Upper lobe of right lung (tissue), 1 donor: ENCODE data around the gene NMNAT2. TPM values are rescaled to one million over a fixed set of nuclear protein-coding genes. Genes with fewer than 3 reads are reported as not detected.
A peak's percentile ranks its signal among the peaks of the same experiment; 100 is the strongest.
"Not testable (repeated sequence)": the region's sequence is repeated elsewhere in the genome, so short reads cannot be mapped to it uniquely, and the experiment has no call there.

ENCODE experiments used
- ATAC-seq: fragments of 200-7000 bp; cut with Tn5 transposase; one replicate; pipeline ENCODE4 v1.9.1; 2020; ENCODE audit warnings: mild to moderate bottlenecking, moderate library complexity
- DNase-seq: peaks from one replicate; pipeline ENCODE4 v3.0.0-alpha.2; 2020
- H3K27ac ChIP-seq: fragments of 200-600 bp; one replicate; pipeline ENCODE4 v1.8.0; 2022
- H3K27me3 ChIP-seq: fragments of 200-600 bp; one replicate; pipeline ENCODE4 v1.8.0; 2022; ENCODE audit warnings: mild to moderate bottlenecking
- H3K36me3 ChIP-seq: fragments of 200-600 bp; one replicate; pipeline ENCODE4 v1.8.0; 2022
- H3K4me1 ChIP-seq: fragments of 200-600 bp; one replicate; pipeline ENCODE4 v1.8.0; 2022
- H3K4me3 ChIP-seq: fragments of 200-600 bp; one replicate; pipeline ENCODE4 v1.8.0; 2022; ENCODE audit warnings: mild to moderate bottlenecking
- H3K9me3 ChIP-seq: fragments of 200-600 bp; one replicate; pipeline ENCODE4 v1.8.0; 2022
- intact Hi-C: fragments of 100-400 bp; cut with DNase I; formaldehyde crosslinking; loops from one replicate; pipeline ENCODE4 v1.11.0; 2022
- total RNA-seq: library from RNA; stranded (reverse); fragmentation: NEBNext Ultra II Directional; extraction: Animal tissue kit (Norgen Biotek cat#: 25700); gene quantifications from one replicate; pipeline ENCODE4 v1.2.1, GENCODE V29; 2021
- TF ChIP-seq, protein P1 (sequence below): fragments of 200-600 bp; IDR thresholded peaks from one replicate; pipeline ENCODE4 v1.8.0; 2022; ENCODE audit warnings: antibody characterized with exemption
- donor health status: DM: no; HTN: yes; CAD: no; lungs with severe emphysema.

NMNAT2 gene
- total RNA-seq, 1 donor from 2014 or later, result 0.38 TPM

DNA sequence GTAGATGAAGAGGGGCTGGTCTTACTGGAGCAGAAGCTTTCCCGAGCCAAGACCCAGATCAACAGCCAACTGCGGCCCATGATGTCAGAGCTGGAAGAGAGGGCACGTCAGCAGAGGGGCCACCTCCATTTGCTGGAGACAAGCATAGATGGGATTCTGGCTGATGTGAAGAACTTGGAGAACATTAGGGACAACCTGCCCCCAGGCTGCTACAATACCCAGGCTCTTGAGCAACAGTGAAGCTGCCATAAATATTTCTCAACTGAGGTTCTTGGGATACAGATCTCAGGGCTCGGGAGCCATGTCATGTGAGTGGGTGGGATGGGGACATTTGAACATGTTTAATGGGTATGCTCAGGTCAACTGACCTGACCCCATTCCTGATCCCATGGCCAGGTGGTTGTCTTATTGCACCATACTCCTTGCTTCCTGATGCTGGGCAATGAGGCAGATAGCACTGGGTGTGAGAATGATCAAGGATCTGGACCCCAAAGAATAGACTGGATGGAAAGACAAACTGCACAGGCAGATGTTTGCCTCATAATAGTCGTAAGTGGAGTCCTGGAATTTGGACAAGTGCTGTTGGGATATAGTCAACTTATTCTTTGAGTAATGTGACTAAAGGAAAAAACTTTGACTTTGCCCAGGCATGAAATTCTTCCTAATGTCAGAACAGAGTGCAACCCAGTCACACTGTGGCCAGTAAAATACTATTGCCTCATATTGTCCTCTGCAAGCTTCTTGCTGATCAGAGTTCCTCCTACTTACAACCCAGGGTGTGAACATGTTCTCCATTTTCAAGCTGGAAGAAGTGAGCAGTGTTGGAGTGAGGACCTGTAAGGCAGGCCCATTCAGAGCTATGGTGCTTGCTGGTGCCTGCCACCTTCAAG lies 174.8 kb downstream of the NMNAT2 start:
- TF ChIP-seq, protein P1, sequence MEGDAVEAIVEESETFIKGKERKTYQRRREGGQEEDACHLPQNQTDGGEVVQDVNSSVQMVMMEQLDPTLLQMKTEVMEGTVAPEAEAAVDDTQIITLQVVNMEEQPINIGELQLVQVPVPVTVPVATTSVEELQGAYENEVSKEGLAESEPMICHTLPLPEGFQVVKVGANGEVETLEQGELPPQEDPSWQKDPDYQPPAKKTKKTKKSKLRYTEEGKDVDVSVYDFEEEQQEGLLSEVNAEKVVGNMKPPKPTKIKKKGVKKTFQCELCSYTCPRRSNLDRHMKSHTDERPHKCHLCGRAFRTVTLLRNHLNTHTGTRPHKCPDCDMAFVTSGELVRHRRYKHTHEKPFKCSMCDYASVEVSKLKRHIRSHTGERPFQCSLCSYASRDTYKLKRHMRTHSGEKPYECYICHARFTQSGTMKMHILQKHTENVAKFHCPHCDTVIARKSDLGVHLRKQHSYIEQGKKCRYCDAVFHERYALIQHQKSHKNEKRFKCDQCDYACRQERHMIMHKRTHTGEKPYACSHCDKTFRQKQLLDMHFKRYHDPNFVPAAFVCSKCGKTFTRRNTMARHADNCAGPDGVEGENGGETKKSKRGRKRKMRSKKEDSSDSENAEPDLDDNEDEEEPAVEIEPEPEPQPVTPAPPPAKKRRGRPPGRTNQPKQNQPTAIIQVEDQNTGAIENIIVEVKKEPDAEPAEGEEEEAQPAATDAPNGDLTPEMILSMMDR, result no peak
- no peaks in the 10 kb centered on the region for H3K27me3 ChIP-seq
- ATAC-seq (peak; percentile 89), DNase-seq (no peak)
- no peak overlapping the region for H3K4me3 ChIP-seq
- H3K27ac ChIP-seq, result peak overlapping the region; percentile 76
- H3K36me3 ChIP-seq, result no peaks in the 10 kb centered on the region
- intact Hi-C loops, result no loop called here
- peaks cover 31% of the 10 kb centered on the region for H3K4me1 ChIP-seq
- no peaks in the 10 kb centered on the region for H3K9me3 ChIP-seq

DNA sequence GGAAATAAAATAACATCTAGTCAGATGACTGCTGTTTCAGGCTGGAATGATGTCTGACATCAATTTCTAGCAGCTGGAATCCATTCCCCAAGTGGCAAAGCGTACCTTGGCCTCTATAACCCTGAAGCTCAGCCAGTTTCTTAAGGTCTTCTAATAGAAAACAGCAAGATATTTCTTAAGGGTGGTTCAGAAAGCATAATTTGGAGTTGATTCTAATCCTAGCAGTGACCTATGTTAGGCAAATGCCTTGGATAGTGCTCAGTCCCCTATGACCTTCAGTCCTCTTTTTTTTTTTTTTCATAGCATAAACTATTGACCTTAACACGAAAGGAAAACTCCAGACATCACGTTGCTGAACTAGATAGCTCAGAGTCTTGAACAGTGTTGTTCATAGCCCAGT lies 175.6 kb downstream of the NMNAT2 start:
- H3K36me3 ChIP-seq, result no peaks in the 10 kb centered on the region
- no peak overlapping the region for H3K4me3 ChIP-seq
- intact Hi-C loops, result no loop called here
- TF ChIP-seq, protein P1, result no peak
- H3K27me3 ChIP-seq, result no peaks in the 10 kb centered on the region
- no peak for DNase-seq
- H3K27ac ChIP-seq, result peak overlapping the region; percentile 76
- peaks cover 36% of the 10 kb centered on the region for H3K4me1 ChIP-seq
- no peak for ATAC-seq
- H3K9me3 ChIP-seq, result no peaks in the 10 kb centered on the region

DNA sequence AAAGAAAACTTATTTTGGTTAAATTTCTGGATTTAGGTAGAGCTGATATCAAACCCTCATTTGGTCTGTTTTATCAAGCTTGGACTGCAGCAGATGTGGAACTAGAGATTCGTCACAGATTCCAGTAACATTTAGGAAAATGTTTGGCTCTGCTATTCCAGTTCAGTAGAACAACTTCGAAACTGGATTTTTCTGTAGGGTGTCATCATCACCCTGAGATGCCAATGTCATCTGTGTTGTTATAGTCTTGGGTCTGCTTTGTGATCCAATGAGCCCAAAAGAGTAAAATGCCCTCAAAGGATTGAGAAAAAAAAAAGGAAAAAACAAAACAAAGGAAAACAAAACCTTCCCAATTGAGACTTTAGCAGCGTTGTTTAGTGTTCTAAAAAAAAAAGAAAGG lies 176.7 kb downstream of the NMNAT2 start:
- H3K4me3 ChIP-seq, result no peak overlapping the region
- H3K27ac ChIP-seq, result peak overlapping the region; percentile 76
- no peaks in the 10 kb centered on the region for H3K36me3 ChIP-seq
- no peak for DNase-seq
- no peak for ATAC-seq
- no peaks in the 10 kb centered on the region for H3K9me3 ChIP-seq
- TF ChIP-seq, protein P1, result no peak
- H3K27me3 ChIP-seq, result no peaks in the 10 kb centered on the region
- intact Hi-C loops, result no loop called here
- peaks cover 36% of the 10 kb centered on the region for H3K4me1 ChIP-seq

DNA sequence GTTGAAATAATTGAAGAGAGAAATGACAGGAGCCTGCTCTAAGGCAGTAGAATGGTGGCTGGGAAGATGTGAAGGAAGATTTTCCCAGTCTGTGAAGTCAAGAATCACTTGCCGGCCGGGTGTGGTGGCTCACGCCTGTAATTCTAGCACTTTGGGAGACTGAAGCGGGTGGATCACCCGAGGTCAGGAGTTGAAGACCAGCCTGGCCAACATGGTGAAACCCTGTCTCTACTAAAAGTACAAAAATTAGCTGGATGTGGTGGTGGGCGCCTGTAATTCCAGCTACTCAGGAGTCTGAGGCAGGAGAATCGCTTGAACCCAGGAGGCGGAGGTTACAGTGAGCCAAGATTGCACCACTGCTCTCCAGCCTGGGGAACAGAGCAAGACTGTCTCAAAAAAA lies 177.3 kb downstream of the NMNAT2 start:
- Histone ChIP-seq H3K4me1 (peaks cover 36% of the 10 kb centered on the region), H3K27ac (peak overlapping the region; percentile 51)
- intact Hi-C loops, ATAC-seq, H3K36me3 ChIP-seq, H3K9me3 ChIP-seq, H3K4me3 ChIP-seq, DNase-seq, H3K27me3 ChIP-seq: not testable (repeated sequence)

DNA sequence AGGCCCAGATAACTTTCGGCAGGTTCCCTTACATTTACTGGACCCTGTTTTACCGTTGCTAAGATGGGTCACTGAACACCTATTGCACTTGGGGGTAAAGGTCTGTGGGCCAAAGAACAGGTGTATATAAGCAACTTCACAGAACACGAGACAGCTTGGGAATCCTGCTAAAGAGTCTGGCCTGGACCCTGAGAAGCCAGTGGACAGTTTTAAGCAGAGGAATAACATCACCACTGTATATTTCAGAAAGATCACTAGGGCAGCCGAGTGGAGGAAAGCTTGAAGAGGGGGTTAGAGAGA lies 177.7 kb downstream of the NMNAT2 start:
- ATAC-seq, result no peak
- no peak overlapping the region for H3K4me3 ChIP-seq
- H3K9me3 ChIP-seq, result no peaks in the 10 kb centered on the region
- H3K27me3 ChIP-seq, result no peaks in the 10 kb centered on the region
- H3K36me3 ChIP-seq, result no peaks in the 10 kb centered on the region
- H3K27ac ChIP-seq, result peak overlapping the region; percentile 51
- intact Hi-C loops, result no loop called here
- peaks cover 36% of the 10 kb centered on the region for H3K4me1 ChIP-seq
- DNase-seq, result no peak
- TF ChIP-seq, protein P1, result no peak

DNA sequence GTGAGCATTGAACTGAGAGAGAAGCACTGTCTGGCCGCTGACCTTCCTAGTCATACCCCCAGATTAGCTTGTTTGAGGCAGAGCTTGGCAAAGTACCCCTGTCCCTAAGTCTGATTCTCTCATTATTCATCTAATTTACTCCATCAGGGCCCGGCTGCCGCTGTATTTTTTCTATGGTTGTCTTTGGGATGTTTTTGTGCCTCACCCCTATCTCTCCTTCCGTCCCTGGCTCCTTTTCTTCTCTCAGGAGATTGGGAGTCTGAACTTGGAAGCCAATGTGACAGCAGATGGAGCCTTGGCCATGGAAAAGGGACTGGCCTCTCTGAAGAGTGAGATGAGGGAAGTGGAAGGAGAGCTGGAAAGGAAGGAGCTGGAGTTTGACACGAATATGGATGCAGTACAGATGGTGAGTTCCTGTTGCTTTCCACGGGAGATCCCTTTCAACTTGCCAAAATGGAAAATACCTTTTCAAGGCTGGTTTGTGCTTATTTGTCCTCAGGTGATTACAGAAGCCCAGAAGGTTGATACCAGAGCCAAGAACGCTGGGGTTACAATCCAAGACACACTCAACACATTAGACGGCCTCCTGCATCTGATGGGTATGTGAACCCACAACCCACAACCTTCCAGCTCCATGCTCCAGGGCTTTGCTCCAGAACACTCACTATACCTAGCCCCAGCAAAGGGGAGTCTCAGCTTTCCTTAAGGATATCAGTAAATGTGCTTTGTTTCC lies 178.2 kb downstream of the NMNAT2 start:
- Histone ChIP-seq H3K9me3 (no peaks in the 10 kb centered on the region), H3K27me3 (no peaks in the 10 kb centered on the region), H3K27ac (peak overlapping the region; percentile 42), H3K4me3 (no peak overlapping the region), H3K4me1 (peaks cover 35% of the 10 kb centered on the region), H3K36me3 (no peaks in the 10 kb centered on the region)
- ATAC-seq (no peak), DNase-seq (no peak)
- intact Hi-C loops, result no loop called here
- TF ChIP-seq, protein P1, result no peak
